ENCODE data around the gene TAS1R3.

The TAS1R3 gene

GRCh38 chr1:1337793-1338147 lies 6.7 kb downstream of the TAS1R3 start:
- TF ChIP-seq EGR1 (IDR thresholded peaks at IDR 0.05) (no peak), CREB1 (IDR thresholded peaks at IDR 0.05; ENCODE audit: low read depth) (no peak), MAX (IDR thresholded peaks at IDR 0.05) (no peak), NFIC (IDR thresholded peaks at IDR 0.05) (no peak), USF1 (IDR thresholded peaks at IDR 0.05) (no peak), ZBTB7A (IDR thresholded peaks at IDR 0.05; ENCODE audit: low read depth) (no peak), RAD21 (IDR thresholded peaks at IDR 0.05; ENCODE audit: low read depth) (no peak), CEBPB (IDR thresholded peaks at IDR 0.05) (no peak), FOXM1 (IDR thresholded peaks at IDR 0.05; ENCODE audit: borderline replicate concordance, low read depth) (no peak), TCF12 (IDR thresholded peaks at IDR 0.05; ENCODE audit: low read depth) (no peak), TEAD4 (IDR thresholded peaks at IDR 0.05) (no peak), YY1 (IDR thresholded peaks at IDR 0.05; ENCODE audit: low read depth) (no peak), REST (IDR thresholded peaks at IDR 0.05; ENCODE audit: low read depth) (no peak)

- TF ChIP-seq YY1 (IDR thresholded peaks at IDR 0.05; ENCODE audit: low read depth) (no peak), EP300 (IDR thresholded peaks at IDR 0.05; ENCODE audit: borderline replicate concordance) (no peak), TEAD4 (IDR thresholded peaks at IDR 0.05) (no peak), CREB1 (IDR thresholded peaks at IDR 0.05; ENCODE audit: low read depth) (no peak), NFIC (IDR thresholded peaks at IDR 0.05) (no peak), MAX (IDR thresholded peaks at IDR 0.05) (0 out of 2 replicates have a peak, but pooled peaks have one; percentile 15), RAD21 (IDR thresholded peaks at IDR 0.05; ENCODE audit: low read depth) (no peak), TAF1 (IDR thresholded peaks at IDR 0.05; ENCODE audit: low read depth) (no peak), CEBPB (IDR thresholded peaks at IDR 0.05) (no peak)
Observed at GRCh38 chr1:1338278-1338677, 7.2 kb downstream of the TAS1R3 start.

- TF ChIP-seq FOXM1 (IDR thresholded peaks at IDR 0.05; ENCODE audit: borderline replicate concordance, low read depth) (no peak), ZBTB7A (IDR thresholded peaks at IDR 0.05; ENCODE audit: low read depth) (no peak), REST (IDR thresholded peaks at IDR 0.05; ENCODE audit: low read depth) (no peak), EP300 (IDR thresholded peaks at IDR 0.05; ENCODE audit: borderline replicate concordance) (no peak), TAF1 (IDR thresholded peaks at IDR 0.05; ENCODE audit: low read depth) (no peak), CREB1 (IDR thresholded peaks at IDR 0.05; ENCODE audit: low read depth) (no peak), NFIC (IDR thresholded peaks at IDR 0.05) (no peak), TCF12 (IDR thresholded peaks at IDR 0.05; ENCODE audit: low read depth) (no peak), CEBPB (IDR thresholded peaks at IDR 0.05) (no peak), USF1 (IDR thresholded peaks at IDR 0.05) (no peak), YY1 (IDR thresholded peaks at IDR 0.05; ENCODE audit: low read depth) (no peak), TEAD4 (IDR thresholded peaks at IDR 0.05) (no peak), MAX (IDR thresholded peaks at IDR 0.05) (no peak), RAD21 (IDR thresholded peaks at IDR 0.05; ENCODE audit: low read depth) (no peak), EGR1 (IDR thresholded peaks at IDR 0.05) (no peak)
Observed at GRCh38 chr1:1340185-1340584, 9.1 kb downstream of the TAS1R3 start.

- TF ChIP-seq REST (IDR thresholded peaks at IDR 0.05; ENCODE audit: low read depth) (no peak), NFIC (IDR thresholded peaks at IDR 0.05) (no peak)
Observed at GRCh38 chr1:1340791-1341548, 9.9 kb downstream of the TAS1R3 start.
